GM23338 (cell line): ENCODE data around the gene DAGLA. TPM values are rescaled to one million over a fixed set of nuclear protein-coding genes. Genes with fewer than 3 reads are reported as not detected.

Source experiments
- CREB1 ChIP-seq: fragments of 250-450 bp; sonication (Bioruptor Pico); IDR thresholded peaks from 2 replicates; pipeline ENCODE4 v1.5.0; 2020; ENCODE audit warnings: low read depth, mild to moderate bottlenecking, moderate library complexity
- CTCF ChIP-seq, 2 experiments: fragments of 200-600 bp in 1 of 2; sonication (generic) in 1 of 2; conservative IDR thresholded peaks; 2 replicates each; pipeline versions ENCODE4 v1.5.1 to v1.6.1; 2016 to 2017; ENCODE audit warnings: antibody characterized with exemption in 2 of 2, low read depth in 2 of 2, mild to moderate bottlenecking in 2 of 2, moderate library complexity in 1 of 2
- ETS1 ChIP-seq: IDR thresholded peaks from 2 replicates; pipeline ENCODE4 v1.6.1; 2016; ENCODE audit warnings: antibody characterized with exemption
- EZH2phosphoT487 ChIP-seq: fragments of 200-600 bp; sonication (generic); IDR thresholded peaks from one replicate; pipeline ENCODE4 v1.8.1; 2018; ENCODE audit warnings: antibody characterized with exemption; ENCODE audit not compliant: unreplicated experiment
- STAT1 ChIP-seq: IDR thresholded peaks from one replicate; pipeline ENCODE4 v1.6.1; 2016; ENCODE audit warnings: antibody characterized with exemption; ENCODE audit not compliant: unreplicated experiment
- ZNF114 ChIP-seq: fragments of 250-450 bp; sonication (Bioruptor Pico); IDR thresholded peaks from 2 replicates; pipeline ENCODE4 v1.5.0; 2020; ENCODE audit warnings: mild to moderate bottlenecking, moderate library complexity
- ZNF462 ChIP-seq: fragments of 250-450 bp; sonication (Bioruptor Pico); IDR thresholded peaks from 2 replicates; pipeline ENCODE4 v1.5.0; 2020; ENCODE audit warnings: mild to moderate bottlenecking, moderate library complexity
- polyA plus RNA-seq: library from polyadenylated mRNA; unstranded; fragments of >200 nt; fragmentation: Nextera tagmentation; extraction: Ambion mirVana; gene quantifications from 2 replicates; pipeline ENCODE4 v1.2.1, GENCODE V29; 2016
- total RNA-seq: library from RNA; depleted of rRNA; stranded (reverse); fragments of >200 nt; shearing (Covaris generic); gene quantifications from 2 replicates; pipeline ENCODE4 v1.2.3, GENCODE V29; 2014
- TF ChIP-seq, protein P1 (sequence below): IDR thresholded peaks from one replicate; pipeline ENCODE4 v1.6.1; 2018; ENCODE audit warnings: antibody characterized with exemption; ENCODE audit not compliant: unreplicated experiment

DAGLA gene
- total and polyA plus RNA-seq, 2 experiments from 2014 or later: 0.55 to 2.5 TPM

GRCh38 chr11:61656347-61657077 is 23.7 kb upstream of the DAGLA start (continued):
- no peak for TF ChIP-seq ZNF462 (CRISPR knock-in tag)
- no peak for TF ChIP-seq ETS1
- TF ChIP-seq ZNF114 (CRISPR knock-in tag): no peak
- TF ChIP-seq EZH2phosphoT487: no peak
- no peak for TF ChIP-seq STAT1
- TF ChIP-seq, protein P1, sequence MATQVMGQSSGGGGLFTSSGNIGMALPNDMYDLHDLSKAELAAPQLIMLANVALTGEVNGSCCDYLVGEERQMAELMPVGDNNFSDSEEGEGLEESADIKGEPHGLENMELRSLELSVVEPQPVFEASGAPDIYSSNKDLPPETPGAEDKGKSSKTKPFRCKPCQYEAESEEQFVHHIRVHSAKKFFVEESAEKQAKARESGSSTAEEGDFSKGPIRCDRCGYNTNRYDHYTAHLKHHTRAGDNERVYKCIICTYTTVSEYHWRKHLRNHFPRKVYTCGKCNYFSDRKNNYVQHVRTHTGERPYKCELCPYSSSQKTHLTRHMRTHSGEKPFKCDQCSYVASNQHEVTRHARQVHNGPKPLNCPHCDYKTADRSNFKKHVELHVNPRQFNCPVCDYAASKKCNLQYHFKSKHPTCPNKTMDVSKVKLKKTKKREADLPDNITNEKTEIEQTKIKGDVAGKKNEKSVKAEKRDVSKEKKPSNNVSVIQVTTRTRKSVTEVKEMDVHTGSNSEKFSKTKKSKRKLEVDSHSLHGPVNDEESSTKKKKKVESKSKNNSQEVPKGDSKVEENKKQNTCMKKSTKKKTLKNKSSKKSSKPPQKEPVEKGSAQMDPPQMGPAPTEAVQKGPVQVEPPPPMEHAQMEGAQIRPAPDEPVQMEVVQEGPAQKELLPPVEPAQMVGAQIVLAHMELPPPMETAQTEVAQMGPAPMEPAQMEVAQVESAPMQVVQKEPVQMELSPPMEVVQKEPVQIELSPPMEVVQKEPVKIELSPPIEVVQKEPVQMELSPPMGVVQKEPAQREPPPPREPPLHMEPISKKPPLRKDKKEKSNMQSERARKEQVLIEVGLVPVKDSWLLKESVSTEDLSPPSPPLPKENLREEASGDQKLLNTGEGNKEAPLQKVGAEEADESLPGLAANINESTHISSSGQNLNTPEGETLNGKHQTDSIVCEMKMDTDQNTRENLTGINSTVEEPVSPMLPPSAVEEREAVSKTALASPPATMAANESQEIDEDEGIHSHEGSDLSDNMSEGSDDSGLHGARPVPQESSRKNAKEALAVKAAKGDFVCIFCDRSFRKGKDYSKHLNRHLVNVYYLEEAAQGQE: no peak
- TF ChIP-seq CTCF (conservative IDR thresholded peaks at IDR 0.05; ENCODE audit: low read depth in 2 of 2): no peak
- TF ChIP-seq CREB1 (CRISPR knock-in tag): no peak
